Measurements from ENCODE around the gene CFC1.
"Not testable (repeated sequence)": the region's sequence is repeated elsewhere in the genome, so short reads cannot be mapped to it uniquely, and the experiment has no call there.

DNA sequence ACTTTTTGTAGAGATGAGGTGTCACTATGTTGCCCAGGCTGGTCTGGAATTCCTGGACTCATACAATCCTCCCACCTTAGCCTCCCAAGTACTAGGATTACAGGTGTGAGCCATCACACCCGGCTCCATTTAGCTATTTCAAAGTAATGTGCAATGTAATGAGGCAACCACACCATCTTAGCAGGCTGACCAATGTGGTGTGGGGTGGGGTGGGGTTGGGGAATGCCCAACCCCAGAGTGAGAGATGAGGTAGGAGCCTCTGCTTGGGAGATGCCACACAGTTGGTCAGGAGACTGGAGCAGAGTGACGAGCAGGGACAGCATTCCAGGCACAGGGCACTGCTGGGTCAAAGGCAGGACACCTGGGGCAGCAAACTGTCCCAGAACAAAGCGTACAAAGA is 51.0 kb downstream of the CFC1 start:
- TF ChIP-seq, protein P1, sequence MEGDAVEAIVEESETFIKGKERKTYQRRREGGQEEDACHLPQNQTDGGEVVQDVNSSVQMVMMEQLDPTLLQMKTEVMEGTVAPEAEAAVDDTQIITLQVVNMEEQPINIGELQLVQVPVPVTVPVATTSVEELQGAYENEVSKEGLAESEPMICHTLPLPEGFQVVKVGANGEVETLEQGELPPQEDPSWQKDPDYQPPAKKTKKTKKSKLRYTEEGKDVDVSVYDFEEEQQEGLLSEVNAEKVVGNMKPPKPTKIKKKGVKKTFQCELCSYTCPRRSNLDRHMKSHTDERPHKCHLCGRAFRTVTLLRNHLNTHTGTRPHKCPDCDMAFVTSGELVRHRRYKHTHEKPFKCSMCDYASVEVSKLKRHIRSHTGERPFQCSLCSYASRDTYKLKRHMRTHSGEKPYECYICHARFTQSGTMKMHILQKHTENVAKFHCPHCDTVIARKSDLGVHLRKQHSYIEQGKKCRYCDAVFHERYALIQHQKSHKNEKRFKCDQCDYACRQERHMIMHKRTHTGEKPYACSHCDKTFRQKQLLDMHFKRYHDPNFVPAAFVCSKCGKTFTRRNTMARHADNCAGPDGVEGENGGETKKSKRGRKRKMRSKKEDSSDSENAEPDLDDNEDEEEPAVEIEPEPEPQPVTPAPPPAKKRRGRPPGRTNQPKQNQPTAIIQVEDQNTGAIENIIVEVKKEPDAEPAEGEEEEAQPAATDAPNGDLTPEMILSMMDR (IDR thresholded peaks at IDR 0.05) = not testable (repeated sequence)
- not testable (repeated sequence) for TF ChIP-seq EZH2, EZH2phosphoT487 (IDR thresholded peaks at IDR 0.05)

Data from neural progenitor cell (in vitro differentiated cells).